ENCODE measurements around the gene MDM2.

The MDM2 gene

DNA sequence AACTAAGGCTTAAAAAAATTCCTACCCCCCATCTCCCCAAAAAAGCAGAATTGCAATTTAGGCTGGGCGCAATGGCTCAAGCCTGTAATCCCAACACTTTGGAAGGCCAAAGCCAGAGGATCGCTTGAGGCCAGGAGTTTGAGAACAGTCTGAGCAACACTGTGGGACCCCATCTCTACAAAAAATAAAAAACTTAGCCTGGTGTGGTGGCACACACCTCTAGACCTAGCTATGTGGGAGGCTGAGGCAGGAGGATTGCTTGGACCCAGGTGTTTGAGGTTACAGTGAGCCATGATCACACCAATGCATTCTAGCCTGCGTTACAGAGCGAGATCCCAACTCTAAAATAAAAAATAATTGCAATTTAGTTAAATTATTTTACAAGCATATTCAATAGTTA, 70.9 kb downstream of the MDM2 start:
- Histone ChIP-seq H3K36me3 (ENCODE audit: insufficient read depth, low read depth, low read length) (no peaks in the 10 kb centered on the region), H3K27ac (ENCODE audit: low read length) (no peak overlapping the region), H3K4me1 (ENCODE audit: insufficient read depth, low read length) (no peaks in the 10 kb centered on the region), H3K9ac (ENCODE audit: low read depth, low read length) (no peak overlapping the region; the same call in 1 of the 2 replicates), H3K9me3 (ENCODE audit: insufficient read depth, low read depth, low read length) (no peaks in the 10 kb centered on the region), H3K27me3 (ENCODE audit: insufficient read depth, low read length) (no peaks in the 10 kb centered on the region), H3K4me3 (ENCODE audit: low read length) (no peak overlapping the region)

- no peak overlapping the region for H3K4me3 ChIP-seq (ENCODE audit: low read length)
- no peak overlapping the region for H3K9ac ChIP-seq (ENCODE audit: low read depth, low read length)
- H3K27ac ChIP-seq (ENCODE audit: low read length): no peak overlapping the region
- H3K4me1 ChIP-seq (ENCODE audit: insufficient read depth, low read length): no peaks in the 10 kb centered on the region; the same call in 1 of the 2 replicates
- H3K36me3 ChIP-seq (ENCODE audit: insufficient read depth, low read depth, low read length): no peaks in the 10 kb centered on the region
- H3K9me3 ChIP-seq (ENCODE audit: insufficient read depth, low read depth, low read length): no peaks in the 10 kb centered on the region
- H3K27me3 ChIP-seq (ENCODE audit: insufficient read depth, low read length): no peaks in the 10 kb centered on the region
These were observed 72.8 kb downstream of the MDM2 start for GRCh38 chr12:68880660-68881325.

- H3K27ac ChIP-seq (ENCODE audit: low read length): no peak overlapping the region
- no peaks in the 10 kb centered on the region; the same call in 1 of the 2 replicates for H3K4me1 ChIP-seq (ENCODE audit: insufficient read depth, low read length)
- no peaks in the 10 kb centered on the region for H3K27me3 ChIP-seq (ENCODE audit: insufficient read depth, low read length)
- no peak overlapping the region for H3K9ac ChIP-seq (ENCODE audit: low read depth, low read length)
- no peaks in the 10 kb centered on the region for H3K36me3 ChIP-seq (ENCODE audit: insufficient read depth, low read depth, low read length)
- H3K9me3 ChIP-seq (ENCODE audit: insufficient read depth, low read depth, low read length): no peaks in the 10 kb centered on the region
- no peak overlapping the region for H3K4me3 ChIP-seq (ENCODE audit: low read length)
These were observed 74.4 kb downstream of the MDM2 start for GRCh38 chr12:68882251-68882964.

GRCh38 chr12:68883151-68883550, 75.2 kb downstream of the MDM2 start:
- no peaks in the 10 kb centered on the region for H3K9me3 ChIP-seq (ENCODE audit: insufficient read depth, low read depth, low read length)
- no peaks in the 10 kb centered on the region for H3K27me3 ChIP-seq (ENCODE audit: insufficient read depth, low read length)
- H3K27ac ChIP-seq (ENCODE audit: low read length): no peak overlapping the region
- no peak overlapping the region for H3K4me3 ChIP-seq (ENCODE audit: low read length)
- no peaks in the 10 kb centered on the region for H3K36me3 ChIP-seq (ENCODE audit: insufficient read depth, low read depth, low read length)
- H3K4me1 ChIP-seq (ENCODE audit: insufficient read depth, low read length): no peaks in the 10 kb centered on the region; the same call in 1 of the 2 replicates
- H3K9ac ChIP-seq (ENCODE audit: low read depth, low read length): no peak overlapping the region

DNA sequence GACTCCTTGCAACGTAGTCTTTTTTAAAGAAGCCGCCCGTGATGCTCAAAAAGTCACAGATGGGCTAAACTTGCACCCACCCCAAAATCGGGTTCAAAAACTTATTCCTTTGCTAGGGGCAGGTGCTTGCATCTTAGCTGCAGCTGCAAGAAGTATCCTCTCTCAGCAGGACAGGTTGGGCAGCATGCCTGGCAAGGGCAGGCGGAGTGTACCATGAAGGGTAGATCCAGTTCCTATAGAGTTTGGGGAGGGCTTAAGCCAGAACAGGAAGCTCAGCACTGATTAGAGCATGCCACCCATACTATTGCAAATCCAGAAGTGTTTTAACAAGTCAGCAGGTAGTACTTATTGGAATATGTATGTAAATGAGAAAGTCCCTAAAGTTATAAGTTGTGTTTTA, 76.3 kb downstream of the MDM2 start:
- Histone ChIP-seq H3K4me3 (ENCODE audit: low read length) (no peak overlapping the region), H3K4me1 (ENCODE audit: insufficient read depth, low read length) (no peaks in the 10 kb centered on the region; the same call in 1 of the 2 replicates), H3K36me3 (ENCODE audit: insufficient read depth, low read depth, low read length) (no peaks in the 10 kb centered on the region), H3K27ac (ENCODE audit: low read length) (no peak overlapping the region), H3K9ac (ENCODE audit: low read depth, low read length) (no peak overlapping the region), H3K27me3 (ENCODE audit: insufficient read depth, low read length) (no peaks in the 10 kb centered on the region), H3K9me3 (ENCODE audit: insufficient read depth, low read depth, low read length) (no peaks in the 10 kb centered on the region)

DNA sequence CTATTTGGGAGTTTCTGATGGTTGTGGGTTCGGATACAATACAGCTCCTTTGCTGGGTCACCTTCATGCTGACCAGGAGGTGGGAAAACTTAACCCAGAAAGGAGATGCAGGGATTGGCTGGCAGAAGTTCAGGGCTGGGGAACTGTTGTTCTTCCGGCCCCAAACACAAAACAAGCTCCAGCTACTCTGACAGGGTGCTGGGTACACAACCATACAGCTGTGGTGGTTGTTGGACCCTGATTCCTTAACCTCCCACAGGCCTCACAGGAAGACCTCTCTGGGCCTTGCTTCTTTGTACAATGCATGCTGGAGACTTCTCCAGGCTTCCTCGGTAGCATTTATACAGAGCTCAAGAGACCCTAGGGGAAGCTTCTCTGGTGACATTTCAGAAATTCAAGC, 77.4 kb downstream of the MDM2 start:
- Histone ChIP-seq H3K36me3 (ENCODE audit: insufficient read depth, low read depth, low read length) (no peaks in the 10 kb centered on the region), H3K27me3 (ENCODE audit: insufficient read depth, low read length) (no peaks in the 10 kb centered on the region), H3K9ac (ENCODE audit: low read depth, low read length) (no peak overlapping the region), H3K9me3 (ENCODE audit: insufficient read depth, low read depth, low read length) (no peaks in the 10 kb centered on the region), H3K4me3 (ENCODE audit: low read length) (no peak overlapping the region), H3K27ac (ENCODE audit: low read length) (no peak overlapping the region), H3K4me1 (ENCODE audit: insufficient read depth, low read length) (no peaks in the 10 kb centered on the region; the same call in 1 of the 2 replicates)

- Histone ChIP-seq H3K9me3 (ENCODE audit: insufficient read depth, low read depth, low read length) (no peaks in the 10 kb centered on the region), H3K4me1 (ENCODE audit: insufficient read depth, low read length) (no peaks in the 10 kb centered on the region; the same call in 1 of the 2 replicates), H3K36me3 (ENCODE audit: insufficient read depth, low read depth, low read length) (no peaks in the 10 kb centered on the region), H3K9ac (ENCODE audit: low read depth, low read length) (no peak overlapping the region), H3K27ac (ENCODE audit: low read length) (no peak overlapping the region), H3K27me3 (ENCODE audit: insufficient read depth, low read length) (no peaks in the 10 kb centered on the region), H3K4me3 (ENCODE audit: low read length) (no peak overlapping the region)
These were observed 78.9 kb downstream of the MDM2 start for GRCh38 chr12:68886636-68887572.

DNA sequence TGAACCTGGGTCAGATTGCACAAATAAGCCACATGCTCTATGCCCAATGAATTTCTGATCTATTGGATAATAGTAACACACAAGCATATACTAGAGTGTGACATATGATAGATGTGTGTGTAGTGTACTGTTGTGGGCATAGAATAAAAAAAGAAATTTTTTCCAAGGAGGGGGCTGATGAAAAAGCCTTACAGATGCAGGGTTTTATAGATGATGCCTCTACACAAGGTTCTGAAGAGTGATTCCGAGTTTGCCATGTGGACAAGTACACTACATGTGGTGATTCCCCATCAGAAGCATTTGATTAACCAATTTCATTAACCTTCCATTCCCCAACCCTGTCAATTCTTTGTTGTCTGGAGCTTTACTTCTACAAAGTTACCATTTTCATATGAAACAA, 79.7 kb downstream of the MDM2 start:
- no peaks in the 10 kb centered on the region for H3K9me3 ChIP-seq (ENCODE audit: insufficient read depth, low read depth, low read length)
- H3K27me3 ChIP-seq (ENCODE audit: insufficient read depth, low read length): no peaks in the 10 kb centered on the region
- H3K4me1 ChIP-seq (ENCODE audit: insufficient read depth, low read length): no peaks in the 10 kb centered on the region; the same call in 1 of the 2 replicates
- H3K27ac ChIP-seq (ENCODE audit: low read length): no peak overlapping the region
- H3K9ac ChIP-seq (ENCODE audit: low read depth, low read length): no peak overlapping the region
- H3K36me3 ChIP-seq (ENCODE audit: insufficient read depth, low read depth, low read length): no peaks in the 10 kb centered on the region
- H3K4me3 ChIP-seq (ENCODE audit: low read length): no peak overlapping the region

DNA sequence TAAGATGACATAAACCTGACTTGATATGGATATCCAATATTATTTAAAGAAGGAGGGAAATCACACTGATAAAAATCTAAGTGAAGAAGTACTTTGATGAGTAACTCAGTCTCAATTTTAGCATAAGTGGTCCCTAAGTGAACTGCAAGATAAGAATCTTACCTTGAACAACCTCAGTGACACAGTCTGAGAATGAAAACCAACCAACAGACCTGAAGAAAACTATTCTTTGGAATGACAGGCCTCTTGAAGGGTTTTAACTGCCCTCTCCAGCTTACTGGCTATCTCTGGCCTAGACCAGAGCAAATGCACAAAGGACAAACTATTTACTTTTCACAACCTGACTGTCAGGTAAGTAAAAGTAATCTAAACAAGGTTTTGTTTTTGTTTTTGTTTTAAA, 80.3 kb downstream of the MDM2 start:
- Histone ChIP-seq H3K27me3 (ENCODE audit: insufficient read depth, low read length) (no peaks in the 10 kb centered on the region), H3K4me3 (ENCODE audit: low read length) (no peak overlapping the region), H3K36me3 (ENCODE audit: insufficient read depth, low read depth, low read length) (no peaks in the 10 kb centered on the region), H3K27ac (ENCODE audit: low read length) (no peak overlapping the region), H3K9ac (ENCODE audit: low read depth, low read length) (no peak overlapping the region), H3K4me1 (ENCODE audit: insufficient read depth, low read length) (no peaks in the 10 kb centered on the region; the same call in 1 of the 2 replicates), H3K9me3 (ENCODE audit: insufficient read depth, low read depth, low read length) (no peaks in the 10 kb centered on the region)

DNA sequence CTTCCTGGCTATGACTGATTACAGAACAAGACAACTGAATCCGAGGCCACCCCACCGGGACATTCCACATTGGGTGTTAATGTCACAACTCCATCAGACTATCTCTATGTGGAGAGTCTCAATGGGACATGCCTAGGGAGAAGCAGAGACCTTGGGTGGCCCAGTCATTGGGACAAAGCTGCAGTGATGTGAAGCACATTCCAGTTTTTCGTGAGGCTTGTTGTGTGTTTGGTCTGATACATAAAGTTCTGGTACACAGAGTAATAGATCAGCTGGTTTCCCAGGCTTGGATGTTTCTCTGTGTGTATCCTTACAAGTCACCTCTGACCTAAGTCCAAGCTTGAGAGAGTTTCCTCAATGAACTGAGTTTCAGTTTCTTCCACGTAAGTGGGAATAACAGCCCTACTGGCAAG, 82.7 kb downstream of the MDM2 start:
- no peaks in the 10 kb centered on the region for H3K4me1 ChIP-seq (ENCODE audit: insufficient read depth, low read length)
- H3K36me3 ChIP-seq (ENCODE audit: insufficient read depth, low read depth, low read length): no peaks in the 10 kb centered on the region
- H3K27ac ChIP-seq (ENCODE audit: low read length): no peak overlapping the region
- no peak overlapping the region for H3K4me3 ChIP-seq (ENCODE audit: low read length)
- no peaks in the 10 kb centered on the region for H3K9me3 ChIP-seq (ENCODE audit: insufficient read depth, low read depth, low read length)
- no peaks in the 10 kb centered on the region for H3K27me3 ChIP-seq (ENCODE audit: insufficient read depth, low read length)
- H3K9ac ChIP-seq (ENCODE audit: low read depth, low read length): no peak overlapping the region

DNA sequence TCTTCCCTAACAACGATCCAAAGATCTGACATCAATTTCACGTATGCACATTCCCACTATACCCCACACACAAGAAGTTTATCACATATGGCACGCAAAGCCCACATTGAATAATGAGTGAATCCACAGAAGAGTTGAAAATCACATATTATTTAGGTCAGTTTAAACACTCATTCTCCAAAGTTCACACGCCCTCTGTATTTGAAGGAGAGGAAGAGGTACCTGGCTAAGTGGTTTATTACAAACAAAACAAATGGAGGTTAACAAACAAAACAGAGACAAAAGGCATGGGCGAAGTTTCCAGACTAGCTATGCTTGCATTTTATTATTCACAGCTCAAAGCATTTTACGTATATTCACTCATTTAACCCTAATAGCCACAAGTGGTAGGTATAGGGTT, 83.2 kb downstream of the MDM2 start:
- H3K27ac ChIP-seq (ENCODE audit: low read length): no peak overlapping the region
- no peaks in the 10 kb centered on the region for H3K36me3 ChIP-seq (ENCODE audit: insufficient read depth, low read depth, low read length)
- no peaks in the 10 kb centered on the region for H3K9me3 ChIP-seq (ENCODE audit: insufficient read depth, low read depth, low read length)
- H3K4me3 ChIP-seq (ENCODE audit: low read length): no peak overlapping the region
- no peaks in the 10 kb centered on the region for H3K27me3 ChIP-seq (ENCODE audit: insufficient read depth, low read length)
- no peaks in the 10 kb centered on the region for H3K4me1 ChIP-seq (ENCODE audit: insufficient read depth, low read length)
- no peak overlapping the region for H3K9ac ChIP-seq (ENCODE audit: low read depth, low read length)

Data from iPS-20b (cell line).